Panc1 (cell line): ENCODE data around the gene DDAH1. TPM values are rescaled to one million over a fixed set of nuclear protein-coding genes. Genes with fewer than 3 reads are reported as not detected.

Experiments
- ATAC-seq: fragments of 200-7000 bp; cut with Tn5 transposase; 2 replicates; pipeline ENCODE4 v1.9.1; 2020; ENCODE audit warnings: mild to moderate bottlenecking, moderate library complexity
- BruUV-seq: library from RNA; stranded (reverse); fragments of 400-500 nt; replicated peaks from 2 replicates; lab custom pipeline; 2021; lab: Mats Ljungman, UMichigan
- CTCF ChIA-PET: fragments of 300-600 bp; sonication (Branson Sonifier 250); formaldehyde crosslinking; loops from one replicate; lab custom pipeline; 2022; ENCODE audit warnings: antibody characterized with exemption; lab: Charles Lee
- POLR2A ChIA-PET: fragments of 300-600 bp; sonication (Branson Sonifier 250); formaldehyde crosslinking; loops from one replicate; lab custom pipeline; 2022; ENCODE audit warnings: antibody characterized with exemption; lab: Charles Lee
- DNase-seq: peaks from one replicate; pipeline ENCODE4 v3.0.0-alpha.2; 2010; ENCODE audit warnings: low read depth, low spot score
- H3K27ac ChIP-seq: 2 replicates; pipeline ENCODE4 v1.5.1; 2011; ENCODE audit warnings: mild to moderate bottlenecking, low read length, inconsistent platforms
- H3K27me3 ChIP-seq: fragments of 200-500 bp; sonication (Bioruptor generic); 2 replicates; pipeline ENCODE4 v1.6.0; 2014; ENCODE audit warnings: low read length, inconsistent platforms; ENCODE audit not compliant: control insufficient read depth, insufficient read depth
- H3K36me3 ChIP-seq: fragments of 200-500 bp; sonication (Bioruptor generic); 2 replicates; pipeline ENCODE4 v1.5.1; 2014; ENCODE audit warnings: inconsistent platforms, mild to moderate bottlenecking, low read length, moderate library complexity; ENCODE audit not compliant: control insufficient read depth, insufficient read depth
- H3K4me1 ChIP-seq: 2 replicates; pipeline ENCODE4 v1.5.1; 2011; ENCODE audit warnings: inconsistent platforms, mild to moderate bottlenecking, low read length, moderate library complexity; ENCODE audit not compliant: control insufficient read depth, insufficient read depth
- H3K4me3 ChIP-seq, 2 experiments: 2 replicates each; pipeline ENCODE4 v1.5.1; 2011 to 2012; ENCODE audit warnings: low read depth in 2 of 2, low read length in 2 of 2, mild to moderate bottlenecking in 2 of 2, inconsistent platforms in 1 of 2, moderate library complexity in 1 of 2
- H3K9me3 ChIP-seq: fragments of 200-500 bp; sonication (Bioruptor generic); 2 replicates; pipeline ENCODE4 v1.5.1; 2014; ENCODE audit warnings: low read depth, mild to moderate bottlenecking, inconsistent platforms, low read length, moderate library complexity; ENCODE audit not compliant: control insufficient read depth, insufficient read depth
- CTCF ChIP-seq: fragments of 450-650 bp; IDR thresholded peaks from 2 replicates; pipeline ENCODE4 v1.5.1; 2017; ENCODE audit warnings: mild to moderate bottlenecking
- POLR2AphosphoS5 ChIP-seq: IDR thresholded peaks from 2 replicates; pipeline ENCODE4 v1.6.1; 2012; ENCODE audit warnings: mild to moderate bottlenecking, low read depth, low read length, moderate library complexity
- REST ChIP-seq, 2 experiments: IDR thresholded peaks; 2 replicates each; pipeline ENCODE4 v1.6.1; 2011 to 2012; ENCODE audit warnings: low read depth in 2 of 2, control low read depth in 1 of 2, low read length in 1 of 2, mild to moderate bottlenecking in 1 of 2, moderate library complexity in 1 of 2; ENCODE audit not compliant: insufficient read depth in 1 of 2
- SIN3A ChIP-seq: IDR thresholded peaks from 2 replicates; pipeline ENCODE4 v1.6.1; 2012; ENCODE audit warnings: low read depth, mild to moderate bottlenecking, low read length, moderate library complexity, borderline replicate concordance; ENCODE audit not compliant: insufficient read depth
- TCF7L2 ChIP-seq: IDR thresholded peaks from 2 replicates; pipeline ENCODE4 v1.6.1; 2011; ENCODE audit warnings: mild to moderate bottlenecking, low read depth, low read length, inconsistent platforms
- in situ Hi-C: cut with HindIII; loops from 2 replicates; pipeline ENCODE4 v1.10.0; 2016; ENCODE audit warnings: low sequenced_read_pairs, low pct_unique_long_range_greater_than_20kb
- intact Hi-C: fragments of 100-400 bp; cut with micrococcal nuclease; formaldehyde crosslinking; loops from one replicate; pipeline ENCODE4 v1.10.0; 2022; ENCODE audit not compliant: unreplicated experiment
- total RNA-seq: library from RNA; stranded (reverse); gene quantifications from one replicate; pipeline ENCODE4 v1.2.1, GENCODE V29; 2021; ENCODE audit not compliant: unreplicated experiment

DDAH1 gene
- total RNA-seq, 1 experiment from 2014 or later: 85.4 TPM

GRCh38 chr1:85358702-85359438 lies 106.1 kb downstream of the DDAH1 start:
- intact Hi-C loops: no loop called here
- Histone ChIP-seq H3K27me3 (no peaks in the 10 kb centered on the region), H3K36me3 (0 out of 2 replicates have a peak, but pooled peaks cover 3% of the 10 kb centered on the region), H3K4me1 (peaks cover 51% of the 10 kb centered on the region), H3K4me3 (no peak overlapping the region), H3K27ac (peak overlapping the region; percentile 76; the same call in 1 of the 2 replicates), H3K9me3 (no peaks in the 10 kb centered on the region)
- ATAC-seq (peak; percentile 27), DNase-seq (no peak)
- ChIA-PET CTCF (interaction anchor here (0.6 to 0.9 kb wide), 2 partner anchors 15 to 37 kb away, joined by 3 to 4 read pairs; no protein-coding TSS in a partner anchor), POLR2A (interaction anchor here (0.6 kb wide), 2 partner anchors 18 to 248 kb away, joined by 3 to 4 read pairs; no protein-coding TSS in a partner anchor)
- no TSS peak for BruUV-seq
- TF ChIP-seq REST (IDR thresholded peaks at IDR 0.05; ENCODE audit: insufficient read depth in 1 of 2, low read depth in 2 of 2, low read length in 1 of 2) (no peak), SIN3A (no peak), POLR2AphosphoS5 (no peak), TCF7L2 (no peak), CTCF (no peak; the same call in 1 of the 2 replicates)
- in situ Hi-C loops: no loop called here

GRCh38 chr1:85357817-85358216 lies 107.1 kb downstream of the DDAH1 start:
- no peaks in the 10 kb centered on the region for H3K27me3 ChIP-seq
- intact Hi-C loops (no loop called here), in situ Hi-C loops (no loop called here)
- no peak overlapping the region for H3K4me3 ChIP-seq
- ATAC-seq (no peak), DNase-seq (no peak)
- ChIA-PET POLR2A (no interaction called here), CTCF (no interaction called here)
- BruUV-seq: no TSS peak
- H3K36me3 ChIP-seq: 0 out of 2 replicates have a peak, but pooled peaks cover 3% of the 10 kb centered on the region
- H3K9me3 ChIP-seq: no peaks in the 10 kb centered on the region
- H3K4me1 ChIP-seq: peaks cover 41% of the 10 kb centered on the region
- no peak overlapping the region; the same call in 1 of the 2 replicates for H3K27ac ChIP-seq
- TF ChIP-seq POLR2AphosphoS5: no peak
- no peak for TF ChIP-seq REST (IDR thresholded peaks at IDR 0.05; ENCODE audit: insufficient read depth in 1 of 2, low read depth in 2 of 2, low read length in 1 of 2)
- no peak for TF ChIP-seq SIN3A
- TF ChIP-seq CTCF: no peak
- TF ChIP-seq TCF7L2: no peak
